GM12892 (cell line): ENCODE measurements around the gene STAB2.

Source experiments
- POLR2A ChIP-seq: IDR thresholded peaks from 2 replicates; pipeline ENCODE4 v1.6.1; 2011; ENCODE audit warnings: low read depth, low read length, control low read depth
- POLR2AphosphoS5 ChIP-seq: IDR thresholded peaks from 2 replicates; pipeline ENCODE4 v1.6.1; 2011; ENCODE audit warnings: low read depth, low read length, control low read depth
- TAF1 ChIP-seq: IDR thresholded peaks from 2 replicates; pipeline ENCODE4 v1.6.1; 2011; ENCODE audit warnings: low read depth, mild to moderate bottlenecking, control low read depth, low read length, borderline replicate concordance

DNA sequence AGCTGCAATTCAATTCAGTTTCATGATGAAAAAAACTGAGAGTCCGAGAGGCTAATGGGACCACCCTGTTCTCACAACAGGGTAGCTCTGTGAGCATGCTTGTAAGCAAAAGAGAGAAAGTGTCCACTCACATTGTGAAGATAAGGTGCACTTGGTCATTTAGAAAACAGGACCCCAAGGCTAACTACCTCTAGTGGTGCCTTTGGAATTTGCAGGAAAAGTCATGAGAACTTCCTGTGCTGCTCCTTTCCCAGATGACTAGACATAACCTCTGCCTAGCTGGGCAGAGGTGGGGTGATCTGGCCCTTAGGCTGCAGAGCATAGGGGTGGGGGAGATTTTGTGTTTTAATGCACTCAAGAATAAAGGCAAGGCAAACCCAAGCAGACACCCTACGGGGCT, 118.9 kb downstream of the STAB2 start:
- no peak for TF ChIP-seq TAF1
- TF ChIP-seq POLR2A: no peak
- TF ChIP-seq POLR2AphosphoS5: no peak
